ENCODE results near the gene FOXC1. TPM values are rescaled to one million over a fixed set of nuclear protein-coding genes. Genes with fewer than 3 reads are reported as not detected.

The FOXC1 gene
- total and polyA plus RNA-seq, 10 of the 15 experiments (the other 5 are each of a cell fraction or from before 2014, with no cell fraction given): 0.13 to 1.5 (median 0.48) TPM; not detected in 2

GRCh38 chr6:1596088-1596852, 13.4 kb upstream of the FOXC1 start (continued):
- TF ChIP-seq RAD21 (IDR thresholded peaks at IDR 0.05; ENCODE audit: insufficient read depth, low read depth, low read length): peak; percentile 90

- ChIA-PET SMC1A (ENCODE audit: uncharacterized antibody, unreplicated experiment) (interaction anchor here (0.9 to 2.9 kb wide), 13 partner anchors 10 to 1153 kb away, joined by 3 to 18 read pairs (median 5); partner anchors contain the start of gene MYLK4), POLR2A (no interaction called here), RAD21 (ENCODE audit: unreplicated experiment) (interaction anchor here (1.1 to 2.4 kb wide), 8 partner anchors 9 to 1153 kb away, joined by 3 to 10 read pairs (median 5); partner anchors contain the start of gene MYLK4), CTCF (interaction anchor here (0.8 to 3.8 kb wide), 39 partner anchors 10 to 1153 kb away, joined by 3 to 33 read pairs (median 4); partner anchors contain the start of gene MYLK4)
- Histone ChIP-seq H3K4me3 (no peak overlapping the region), H3K4me1 (ENCODE audit: control insufficient read depth, insufficient read depth, low read length) (no peaks in the 10 kb centered on the region), H4K20me1 (ENCODE audit: control insufficient read depth, insufficient read depth) (no peaks in the 10 kb centered on the region), H2AFZ (ENCODE audit: control insufficient read depth, low read depth, low read length) (no peak overlapping the region), H3K9ac (ENCODE audit: control insufficient read depth, insufficient read depth, low read length) (no peak overlapping the region), H3K9me3 (replicated peaks; ENCODE audit: control insufficient read depth, insufficient read depth, low read length) (no peaks in the 10 kb centered on the region), H3K79me2 (ENCODE audit: control insufficient read depth, insufficient read depth, low read length) (no peaks in the 10 kb centered on the region), H3K36me3 (ENCODE audit: control insufficient read depth in 2 of 2, insufficient read depth in 2 of 2, low read length in 1 of 2) (no peaks in the 10 kb centered on the region), H3K27ac (ENCODE audit: control insufficient read depth, insufficient read depth) (no peak overlapping the region), H3K27me3 (replicated peaks in 1 of 2; ENCODE audit: control insufficient read depth in 2 of 2, insufficient read depth in 2 of 2, low read length in 1 of 2) (peaks cover 0 to 2% of the 10 kb centered on the region in 2 experiments; a peak in 2 of 4 replicates), H3K4me2 (ENCODE audit: control insufficient read depth, insufficient read depth) (no peak overlapping the region)
- FAIRE-seq (no peak), ATAC-seq (no peak), DNase-seq (ENCODE audit: low read depth, low spot score) (no peak)
- in situ Hi-C loops (cut with MboI): loop anchor here (10.0 to 25.0 kb wide), 2 partner anchors 1158 to 1340 kb away; partner anchors contain the start of gene MYLK4
- BruUV-seq (replicated peaks): no TSS peak
- TF ChIP-seq MXI1 (IDR thresholded peaks at IDR 0.05; ENCODE audit: low read depth, low read length): no peak
- TF ChIP-seq SIX5 (IDR thresholded peaks at IDR 0.05; ENCODE audit: low read depth, low read length, severe bottlenecking): no peak
- no peak for TF ChIP-seq MTA3 (IDR thresholded peaks at IDR 0.05; ENCODE audit: borderline replicate concordance, low read length)
- no peak for TF ChIP-seq KDM1A (IDR thresholded peaks at IDR 0.05; ENCODE audit: borderline replicate concordance)
- TF ChIP-seq HSF1 (IDR thresholded peaks at IDR 0.05; ENCODE audit: low read depth, low read length): no peak
- TF ChIP-seq, protein P1, sequence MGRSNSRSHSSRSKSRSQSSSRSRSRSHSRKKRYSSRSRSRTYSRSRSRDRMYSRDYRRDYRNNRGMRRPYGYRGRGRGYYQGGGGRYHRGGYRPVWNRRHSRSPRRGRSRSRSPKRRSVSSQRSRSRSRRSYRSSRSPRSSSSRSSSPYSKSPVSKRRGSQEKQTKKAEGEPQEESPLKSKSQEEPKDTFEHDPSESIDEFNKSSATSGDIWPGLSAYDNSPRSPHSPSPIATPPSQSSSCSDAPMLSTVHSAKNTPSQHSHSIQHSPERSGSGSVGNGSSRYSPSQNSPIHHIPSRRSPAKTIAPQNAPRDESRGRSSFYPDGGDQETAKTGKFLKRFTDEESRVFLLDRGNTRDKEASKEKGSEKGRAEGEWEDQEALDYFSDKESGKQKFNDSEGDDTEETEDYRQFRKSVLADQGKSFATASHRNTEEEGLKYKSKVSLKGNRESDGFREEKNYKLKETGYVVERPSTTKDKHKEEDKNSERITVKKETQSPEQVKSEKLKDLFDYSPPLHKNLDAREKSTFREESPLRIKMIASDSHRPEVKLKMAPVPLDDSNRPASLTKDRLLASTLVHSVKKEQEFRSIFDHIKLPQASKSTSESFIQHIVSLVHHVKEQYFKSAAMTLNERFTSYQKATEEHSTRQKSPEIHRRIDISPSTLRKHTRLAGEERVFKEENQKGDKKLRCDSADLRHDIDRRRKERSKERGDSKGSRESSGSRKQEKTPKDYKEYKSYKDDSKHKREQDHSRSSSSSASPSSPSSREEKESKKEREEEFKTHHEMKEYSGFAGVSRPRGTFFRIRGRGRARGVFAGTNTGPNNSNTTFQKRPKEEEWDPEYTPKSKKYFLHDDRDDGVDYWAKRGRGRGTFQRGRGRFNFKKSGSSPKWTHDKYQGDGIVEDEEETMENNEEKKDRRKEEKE (IDR thresholded peaks at IDR 0.05): no peak
- TF ChIP-seq, protein P2, sequence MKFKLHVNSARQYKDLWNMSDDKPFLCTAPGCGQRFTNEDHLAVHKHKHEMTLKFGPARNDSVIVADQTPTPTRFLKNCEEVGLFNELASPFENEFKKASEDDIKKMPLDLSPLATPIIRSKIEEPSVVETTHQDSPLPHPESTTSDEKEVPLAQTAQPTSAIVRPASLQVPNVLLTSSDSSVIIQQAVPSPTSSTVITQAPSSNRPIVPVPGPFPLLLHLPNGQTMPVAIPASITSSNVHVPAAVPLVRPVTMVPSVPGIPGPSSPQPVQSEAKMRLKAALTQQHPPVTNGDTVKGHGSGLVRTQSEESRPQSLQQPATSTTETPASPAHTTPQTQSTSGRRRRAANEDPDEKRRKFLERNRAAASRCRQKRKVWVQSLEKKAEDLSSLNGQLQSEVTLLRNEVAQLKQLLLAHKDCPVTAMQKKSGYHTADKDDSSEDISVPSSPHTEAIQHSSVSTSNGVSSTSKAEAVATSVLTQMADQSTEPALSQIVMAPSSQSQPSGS (IDR thresholded peaks at IDR 0.05; ENCODE audit: low read length): no peak
- TF ChIP-seq CBX5 (IDR thresholded peaks at IDR 0.05; ENCODE audit: low read depth): no peak
- intact Hi-C loops (cut with micrococcal nuclease; ENCODE audit: unreplicated experiment): loop anchor here (2.0 to 10.0 kb wide), 3 partner anchors 600 to 848 kb away; no protein-coding TSS in a partner anchor
- 28% methylated on average over 8 of the region's 8 CpGs for WGBS (ENCODE audit: insufficient coverage, insufficient replicate concordance, low lambda C conversion rate, missing lambda C conversion rate)
Measured at GRCh38 chr6:1597121-1597744, 12.5 kb upstream of the FOXC1 start.

Measured in GM12878 (cell line).